ENCODE results near the gene DSTN. TPM values are rescaled to one million over a fixed set of nuclear protein-coding genes. Genes with fewer than 3 reads are reported as not detected.

Gene DSTN
- total and polyA plus RNA-seq, 8 donors: 334 to 1,254 (median 577) TPM

GRCh38 chr20:17645546-17646208 lies 75.8 kb downstream of the DSTN start:
- H3K9me3 ChIP-seq: no peaks in the 10 kb centered on the region
- no peak overlapping the region for H3K4me3 ChIP-seq
- 63 to 77% (median 70%) methylated on average over 9 to 10 of the region's 10 CpGs for WGBS, 5 donors
- no peak for DNase-seq
- H3K27ac ChIP-seq: peak overlapping the region in 4 of 5 donors; percentile 56 to 74 (median 60)
- peaks cover 69 to 99% (median 84%) of the 10 kb centered on the region in 4 donors for H3K4me1 ChIP-seq
- no peak for TF ChIP-seq CTCF (IDR thresholded peaks at IDR 0.05)
- no peak for TF ChIP-seq POLR2A (IDR thresholded peaks at IDR 0.05)
- no peak for TF ChIP-seq EP300 (IDR thresholded peaks at IDR 0.05)
- no peak for TF ChIP-seq POLR2AphosphoS5 (IDR thresholded peaks at IDR 0.05)
- no peaks in the 10 kb centered on the region for H3K27me3 ChIP-seq
- peaks cover 22 to 30% (median 26%) of the 10 kb centered on the region in 4 donors for H3K36me3 ChIP-seq
- intact Hi-C loops (cut with DNase I; ENCODE audit: low total_unique reads): no loop called here

- peaks cover 15 to 23% (median 19%) of the 10 kb centered on the region in 4 donors for H3K36me3 ChIP-seq
- peak in 1 of 2 donors; percentile 51 for DNase-seq
- WGBS, 5 donors: 35 to 46% (median 37%) methylated on average over 14 of the region's 14 CpGs
- no peaks in the 10 kb centered on the region for H3K27me3 ChIP-seq
- TF ChIP-seq CTCF (IDR thresholded peaks at IDR 0.05) (no peak), POLR2AphosphoS5 (IDR thresholded peaks at IDR 0.05) (no peak), EP300 (IDR thresholded peaks at IDR 0.05) (no peak), POLR2A (IDR thresholded peaks at IDR 0.05) (no peak)
- intact Hi-C loops (cut with DNase I; ENCODE audit: low total_unique reads): no loop called here
- H3K27ac ChIP-seq: peak overlapping the region; percentile 52 to 74 (median 59)
- no peak overlapping the region for H3K4me3 ChIP-seq
- H3K4me1 ChIP-seq: peaks cover 76 to 99% (median 88%) of the 10 kb centered on the region in 4 donors
- H3K9me3 ChIP-seq: no peaks in the 10 kb centered on the region
These were observed 76.5 kb downstream of the DSTN start for GRCh38 chr20:17646209-17646960.

GRCh38 chr20:17646961-17647301 lies 77.1 kb downstream of the DSTN start:
- no peaks in the 10 kb centered on the region for H3K27me3 ChIP-seq
- no peak overlapping the region for H3K4me3 ChIP-seq
- no peak for TF ChIP-seq POLR2AphosphoS5 (IDR thresholded peaks at IDR 0.05)
- no peak for TF ChIP-seq POLR2A (IDR thresholded peaks at IDR 0.05)
- no peak for TF ChIP-seq EP300 (IDR thresholded peaks at IDR 0.05)
- TF ChIP-seq CTCF (IDR thresholded peaks at IDR 0.05): no peak
- peaks cover 81 to 100% (median 90%) of the 10 kb centered on the region in 4 donors for H3K4me1 ChIP-seq
- no peak for DNase-seq
- H3K27ac ChIP-seq: peak overlapping the region; percentile 52 to 74 (median 59)
- H3K36me3 ChIP-seq: peaks cover 9 to 17% (median 13%) of the 10 kb centered on the region in 4 donors
- 31 to 50% (median 37%) methylated on average over 2 to 5 of the region's 5 CpGs for WGBS, 5 donors
- H3K9me3 ChIP-seq: no peaks in the 10 kb centered on the region
- intact Hi-C loops (cut with DNase I; ENCODE audit: low total_unique reads): no loop called here

- Histone ChIP-seq H3K4me3 (no peak overlapping the region), H3K4me1 (peaks cover 89 to 100% (median 94%) of the 10 kb centered on the region in 4 donors), H3K36me3 (peaks cover 2 to 10% (median 6%) of the 10 kb centered on the region in 4 donors), H3K27me3 (no peaks in the 10 kb centered on the region), H3K27ac (peak overlapping the region; percentile 52 to 74 (median 59)), H3K9me3 (no peaks in the 10 kb centered on the region)
- no peak for DNase-seq
- intact Hi-C loops (cut with DNase I; ENCODE audit: low total_unique reads): no loop called here
- no peak for TF ChIP-seq POLR2A (IDR thresholded peaks at IDR 0.05)
- TF ChIP-seq POLR2AphosphoS5 (IDR thresholded peaks at IDR 0.05): no peak
- TF ChIP-seq CTCF (IDR thresholded peaks at IDR 0.05): no peak
- no peak for TF ChIP-seq EP300 (IDR thresholded peaks at IDR 0.05)
- WGBS, 5 donors: 59 to 74% (median 69%) methylated on average over 12 to 20 of the region's 20 CpGs
These were observed 77.8 kb downstream of the DSTN start for GRCh38 chr20:17647391-17648314.

Data from stomach (tissue), 9 donors.